Kidney glomerular epithelial cell (primary cell): ENCODE measurements around the gene SMAD5.

Experiments used
- DNase-seq: peaks from one replicate; lab custom pipeline; 2025; lab: John Stamatoyannopoulos, UW

Gene SMAD5

GRCh38 chr5:136115183-136115865, 17.3 kb upstream of the SMAD5 start:
- DNase-seq, result no peak

- DNase-seq, result no peak
Measured at GRCh38 chr5:136120529-136120928, 12.1 kb upstream of the SMAD5 start.

- DNase-seq, result peak; percentile 91
Measured at GRCh38 chr5:136123236-136123768, 9.3 kb upstream of the SMAD5 start.

- DNase-seq, result no peak
Measured at GRCh38 chr5:136127560-136127959, 5.1 kb upstream of the SMAD5 start.

- DNase-seq, result no peak
Measured at GRCh38 chr5:136128481-136128880, 4.2 kb upstream of the SMAD5 start.

GRCh38 chr5:136129445-136129844, 3.2 kb upstream of the SMAD5 start:
- DNase-seq, result no peak

GRCh38 chr5:136130581-136130980, 2.1 kb upstream of the SMAD5 start:
- DNase-seq, result no peak

GRCh38 chr5:136132087-136132486, 558 bp upstream of the SMAD5 start:
- DNase-seq, result peak; percentile 54

- peak; percentile 32 for DNase-seq
Measured at GRCh38 chr5:136133222-136133921, 727 bp downstream of the SMAD5 start.

- DNase-seq, result no peak
Measured at GRCh38 chr5:136133922-136134379, 1.3 kb downstream of the SMAD5 start.

- DNase-seq, result no peak
Measured at GRCh38 chr5:136134653-136135052, 2.0 kb downstream of the SMAD5 start.

- no peak for DNase-seq
Measured at GRCh38 chr5:136135536-136135935, 2.9 kb downstream of the SMAD5 start.

GRCh38 chr5:136137497-136138220, 5.0 kb downstream of the SMAD5 start:
- DNase-seq, result no peak

GRCh38 chr5:136141561-136141960, 8.9 kb downstream of the SMAD5 start:
- no peak for DNase-seq

GRCh38 chr5:136143312-136143711, 10.7 kb downstream of the SMAD5 start:
- no peak for DNase-seq

- no peak for DNase-seq
Measured at GRCh38 chr5:136143763-136144162, 11.1 kb downstream of the SMAD5 start.

- no peak for DNase-seq
Measured at GRCh38 chr5:136145030-136145429, 12.4 kb downstream of the SMAD5 start.

GRCh38 chr5:136146201-136146600, 13.6 kb downstream of the SMAD5 start:
- DNase-seq, result no peak

GRCh38 chr5:136147632-136148031, 15.0 kb downstream of the SMAD5 start:
- DNase-seq, result no peak

- DNase-seq, result no peak
Measured at GRCh38 chr5:136149891-136150290, 17.2 kb downstream of the SMAD5 start.

- DNase-seq, result no peak
Measured at GRCh38 chr5:136153581-136154236, 21.1 kb downstream of the SMAD5 start.

- no peak for DNase-seq
Measured at GRCh38 chr5:136155078-136155477, 22.4 kb downstream of the SMAD5 start.
